HG03354 (cell line): ENCODE results near the gene BMPER.

Experiments
- ATAC-seq: cut with Tn5 transposase; IDR thresholded peaks from one replicate; pipeline ENCODE4 v1.9.1; 2021; ENCODE audit warnings: mild to moderate bottlenecking; ENCODE audit not compliant: unreplicated experiment, poor library complexity, severe bottlenecking

Gene BMPER

DNA sequence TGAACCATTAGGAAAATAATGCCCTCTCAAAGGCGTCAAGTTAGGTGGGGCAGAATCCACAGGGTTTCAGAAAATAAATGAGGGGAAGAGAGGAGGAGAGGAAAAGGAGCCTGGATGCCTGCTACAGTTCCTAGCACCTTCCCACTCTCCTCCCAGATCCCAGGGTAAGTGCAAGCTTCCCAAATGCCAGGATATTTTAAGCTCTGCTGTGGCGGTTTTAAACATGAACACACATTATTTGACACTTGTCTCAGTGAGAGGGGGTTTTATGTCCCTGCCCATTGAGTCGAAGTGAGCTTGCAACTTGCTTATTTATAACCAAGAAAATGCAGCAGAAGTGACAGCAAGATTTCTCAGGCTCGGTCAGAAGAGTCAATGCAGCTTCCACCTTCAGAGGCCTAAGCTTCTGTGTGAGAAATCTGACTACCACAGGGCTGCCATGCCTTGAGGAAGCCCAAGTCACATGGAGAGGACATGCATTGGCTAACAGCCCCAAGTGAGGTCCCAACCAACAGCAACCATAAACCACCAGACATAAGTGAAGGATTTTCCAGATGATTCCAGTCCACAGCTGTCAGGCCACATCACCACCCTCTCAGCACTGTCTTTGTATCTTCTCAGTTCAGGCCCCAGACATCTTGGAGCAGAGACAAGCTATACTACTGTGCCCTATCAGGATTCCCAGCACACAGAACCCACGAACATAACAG lies 17.9 kb upstream of the BMPER start:
- ATAC-seq: no peak

- no peak for ATAC-seq
Observed at GRCh38 chr7:33888166-33888565, 17.2 kb upstream of the BMPER start.

- no peak for ATAC-seq
Observed at GRCh38 chr7:33892945-33893344, 12.4 kb upstream of the BMPER start.

DNA sequence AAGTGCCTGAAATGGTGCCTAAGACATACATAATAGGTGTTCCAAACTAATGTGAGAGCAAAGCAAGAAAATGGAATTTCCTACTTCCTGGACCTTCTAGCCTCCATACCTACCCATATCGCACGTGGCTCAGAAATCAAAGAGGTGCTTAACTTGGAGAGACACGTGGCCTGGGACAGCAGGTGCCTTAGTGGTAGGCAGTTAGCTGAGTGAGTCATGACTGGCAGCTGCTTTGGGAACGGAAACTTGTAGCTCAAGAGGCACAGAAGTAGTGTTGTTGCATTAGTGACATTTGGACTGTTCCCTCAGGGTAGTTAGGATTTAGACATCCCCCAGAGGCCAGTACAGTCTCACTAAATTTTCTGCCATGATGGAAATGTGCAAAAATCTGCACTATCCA lies 12.0 kb upstream of the BMPER start:
- ATAC-seq: no peak

DNA sequence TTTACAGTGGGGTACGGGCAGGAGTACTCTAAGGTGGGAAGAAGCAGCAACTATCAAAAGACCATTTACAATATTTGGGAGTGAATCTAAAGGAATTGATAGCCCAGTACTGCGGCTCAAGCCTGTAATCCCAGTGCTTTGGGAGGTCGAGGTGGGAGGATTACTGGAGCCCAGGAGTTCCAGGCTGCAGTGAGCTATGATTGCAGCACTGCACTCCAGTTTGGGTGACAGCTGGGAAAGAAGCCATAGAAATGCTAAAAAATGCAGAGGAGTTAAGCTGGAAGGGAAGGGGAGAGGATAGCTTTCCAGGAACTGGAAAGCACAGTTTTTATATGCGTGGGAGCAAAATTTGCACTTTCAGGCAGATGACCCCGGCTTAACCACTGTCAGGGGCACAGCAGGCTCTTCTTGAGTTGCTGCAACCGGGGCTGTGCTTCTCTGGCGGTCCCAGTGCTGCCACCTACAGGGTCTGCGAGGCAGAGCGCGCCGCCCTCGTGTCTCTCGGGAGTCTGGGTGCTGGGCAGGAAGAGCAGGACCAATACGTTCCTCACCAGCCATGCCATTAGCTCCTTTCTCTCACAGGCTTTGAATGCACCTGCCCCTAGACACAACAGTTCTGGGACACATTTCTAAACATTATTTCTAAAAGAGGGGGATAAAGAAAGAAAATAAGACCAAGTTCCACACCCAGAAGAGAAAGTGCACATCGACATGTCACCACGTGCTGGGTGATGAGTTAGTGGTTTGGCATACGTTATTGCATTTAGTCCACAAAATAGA lies 10.1 kb upstream of the BMPER start:
- peak; percentile 99 for ATAC-seq

GRCh38 chr7:33900501-33900900 lies 4.8 kb upstream of the BMPER start:
- no peak for ATAC-seq

DNA sequence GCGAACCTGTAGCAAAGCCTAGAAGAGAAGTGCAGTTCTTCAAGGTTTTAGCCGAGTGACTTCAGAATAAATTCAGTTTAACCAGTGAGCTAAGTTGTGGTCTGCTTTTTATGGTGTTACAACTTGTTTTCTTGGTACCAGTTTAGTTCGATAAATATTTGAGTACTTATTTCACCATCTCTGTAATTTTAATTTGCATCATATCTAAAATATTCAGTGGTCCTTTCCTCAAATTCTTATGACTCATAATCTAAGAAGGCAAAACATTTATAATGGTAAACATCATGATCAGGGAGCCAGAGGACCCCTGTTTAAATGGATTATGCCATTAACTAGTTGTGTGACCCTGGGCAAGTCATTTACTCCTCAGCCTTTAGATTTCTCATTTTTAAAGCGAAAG lies 4.1 kb upstream of the BMPER start:
- ATAC-seq: no peak

DNA sequence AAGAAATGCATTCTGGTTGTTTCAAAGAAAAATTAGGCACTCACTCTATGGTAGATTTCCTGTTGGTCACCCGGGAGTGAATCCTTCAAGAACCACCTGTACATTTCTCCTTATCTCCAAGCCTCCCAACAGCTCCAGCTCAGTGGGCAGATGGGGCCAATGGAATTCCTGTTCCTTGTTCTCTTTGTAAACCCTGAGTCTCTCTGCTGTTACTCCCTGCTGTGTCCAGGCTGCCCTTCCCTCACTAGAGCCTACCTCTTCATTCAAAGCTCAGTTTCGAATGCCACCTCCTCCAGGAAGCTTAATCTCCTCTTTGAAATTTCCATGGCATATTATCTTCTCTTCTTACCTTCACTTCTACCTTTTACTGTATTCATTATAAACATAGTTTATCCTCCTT lies 3.5 kb upstream of the BMPER start:
- ATAC-seq: no peak

DNA sequence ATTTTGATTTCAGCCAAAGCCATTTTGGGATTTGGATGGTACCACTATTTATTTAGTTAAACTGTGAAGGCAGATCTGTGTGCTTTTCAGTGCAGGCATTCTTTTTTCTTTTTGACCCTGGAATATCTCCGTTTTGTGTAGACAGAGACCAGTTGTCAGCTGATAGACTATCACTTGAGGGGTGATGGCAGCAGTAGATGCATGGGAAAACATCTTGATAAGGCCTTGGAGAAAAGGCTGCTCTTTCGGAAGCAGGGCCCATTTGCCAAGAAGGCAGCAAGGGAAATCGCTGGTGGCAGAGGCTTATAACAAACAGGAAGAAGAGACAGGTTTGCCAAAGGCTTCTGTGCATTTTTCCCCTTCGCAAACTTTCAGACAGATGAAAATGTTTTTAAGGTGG lies 2.6 kb upstream of the BMPER start:
- ATAC-seq: no peak

- ATAC-seq: no peak
Observed at GRCh38 chr7:33903791-33904680, 1.3 kb upstream of the BMPER start.

GRCh38 chr7:33904681-33905388 lies 504 bp upstream of the BMPER start:
- no peak for ATAC-seq

- ATAC-seq: no peak
Observed at GRCh38 chr7:33906697-33907096, 1.4 kb downstream of the BMPER start.

DNA sequence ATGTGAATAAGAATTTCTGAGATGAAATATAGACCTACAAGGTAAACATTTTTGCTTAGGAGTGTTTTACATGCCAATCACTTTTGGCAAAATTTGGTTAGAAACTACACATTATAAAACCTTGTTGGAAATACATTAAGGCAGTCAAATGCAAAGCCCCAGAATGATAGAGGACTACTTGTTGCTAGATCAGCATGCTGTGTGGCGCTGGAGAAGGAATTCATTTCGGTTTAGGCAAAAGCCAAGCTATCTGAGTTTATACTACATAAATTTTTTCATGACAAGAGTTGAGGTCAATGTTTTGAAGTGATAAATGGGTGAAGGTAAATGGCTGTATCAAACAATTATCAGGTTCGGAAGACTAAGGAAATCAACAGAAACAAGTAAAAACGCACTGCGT lies 2.3 kb downstream of the BMPER start:
- no peak for ATAC-seq

DNA sequence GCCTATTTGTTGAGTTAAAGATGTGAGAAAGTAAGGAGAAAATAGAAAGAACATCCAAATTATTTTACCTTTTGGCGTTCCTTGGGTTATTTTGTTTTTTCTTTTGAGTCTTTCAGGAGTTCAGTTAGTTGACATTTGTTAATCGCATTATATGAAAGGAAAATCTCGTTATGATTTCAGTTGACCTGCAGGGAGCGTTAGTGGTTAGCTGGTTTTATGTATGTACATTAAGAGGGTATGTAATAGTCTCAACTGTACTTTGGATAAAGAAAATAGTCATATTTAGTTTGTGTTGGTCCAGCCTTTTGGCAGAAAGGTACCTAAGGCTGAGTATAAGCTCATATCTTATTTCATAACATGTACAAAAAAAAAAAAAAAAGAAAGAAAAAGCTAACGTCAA lies 4.0 kb downstream of the BMPER start:
- no peak for ATAC-seq

GRCh38 chr7:33909755-33910154 lies 4.4 kb downstream of the BMPER start:
- no peak for ATAC-seq

- no peak for ATAC-seq
Observed at GRCh38 chr7:33910756-33911155, 5.4 kb downstream of the BMPER start.

GRCh38 chr7:33916357-33917081 lies 11.2 kb downstream of the BMPER start:
- ATAC-seq: no peak

DNA sequence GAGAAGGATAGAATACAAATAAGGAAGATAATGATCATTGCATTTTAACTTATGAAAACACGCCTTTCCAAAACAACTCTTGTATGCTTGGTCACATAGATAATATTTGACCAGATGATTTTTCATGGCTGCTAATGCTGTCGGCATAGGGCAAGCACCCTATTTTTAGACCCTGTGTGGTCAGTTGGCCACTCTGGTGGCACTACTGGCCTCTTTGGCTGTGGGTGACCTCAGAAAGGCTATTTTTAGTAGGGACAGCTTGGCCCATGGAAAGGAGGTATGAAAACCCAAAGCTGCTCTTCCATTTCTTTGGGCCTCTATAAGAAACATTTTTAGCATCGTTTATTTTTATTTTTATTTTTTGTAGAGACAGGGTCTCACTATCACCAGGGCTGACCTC lies 12.3 kb downstream of the BMPER start:
- no peak for ATAC-seq

GRCh38 chr7:33918438-33919143 lies 13.3 kb downstream of the BMPER start:
- ATAC-seq: no peak
